Uterus (tissue), 2 donors: ENCODE measurements around the gene CA10.

Experiments used
- CTCF ChIP-seq, 4 experiments: fragments of 200-600 bp in 2 of 4; fragments of 450-650 bp in 2 of 4; sonication (generic) in 2 of 4; IDR thresholded peaks; one replicate each; pipeline ENCODE4 v1.5.1; 2016 to 2019; ENCODE audit warnings: antibody characterized with exemption in 4 of 4, mild to moderate bottlenecking in 2 of 4, moderate library complexity in 1 of 4
- POLR2A ChIP-seq, 2 donors: fragments of 450-650 bp; IDR thresholded peaks; one replicate each; pipeline ENCODE4 v1.6.1; 2016; ENCODE audit warnings: antibody characterized with exemption in 2 of 2, mild to moderate bottlenecking in 1 of 2, moderate library complexity in 1 of 2

GRCh38 chr17:51841669-51842068, 316.8 kb downstream of the CA10 start:
- TF ChIP-seq CTCF (IDR thresholded peaks at IDR 0.05), result no peak
- TF ChIP-seq POLR2A (IDR thresholded peaks at IDR 0.05), result no peak
